ENCODE measurements around the gene MYH11.

MYH11 gene

DNA sequence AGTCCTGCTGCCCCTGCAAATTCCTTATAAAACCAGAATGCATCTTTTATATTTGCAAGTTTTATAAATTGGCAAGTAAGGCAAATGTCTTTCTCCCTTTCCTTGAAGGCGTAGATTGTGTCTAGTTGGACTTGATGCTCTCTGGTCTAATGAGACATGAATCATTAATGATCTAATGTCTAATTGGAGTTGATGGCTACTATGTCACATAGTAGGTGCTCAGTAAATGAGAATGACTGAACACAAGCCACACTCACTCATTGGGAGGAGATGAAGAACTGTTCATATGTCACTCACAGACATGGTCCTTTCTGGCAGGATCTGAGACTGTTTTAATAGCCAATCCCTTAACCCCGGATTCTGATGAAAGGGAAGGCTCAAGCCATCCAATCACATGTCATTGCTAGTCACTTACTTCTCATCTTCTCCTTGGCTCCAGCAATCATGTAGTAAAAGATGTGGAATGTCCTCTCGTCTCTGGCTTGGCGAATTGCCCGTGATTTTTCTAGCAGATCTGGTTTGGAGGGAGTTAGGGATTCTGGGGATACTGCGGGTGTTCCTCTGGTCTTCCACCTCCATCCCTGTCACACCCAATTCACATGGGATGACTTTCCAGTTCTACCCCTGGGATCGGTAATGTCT lies 81.0 kb downstream of the MYH11 start:
- H3K4me1 ChIP-seq (ENCODE audit: insufficient read depth, low read length), result no peaks in the 10 kb centered on the region
- WGBS, result 85% methylated on average over 7 of the region's 7 CpGs
- no peak overlapping the region for H3K9ac ChIP-seq (ENCODE audit: low read depth, low read length)
- H3K36me3 ChIP-seq (ENCODE audit: insufficient read depth, low read length), result no peaks in the 10 kb centered on the region
- H3K9me3 ChIP-seq (ENCODE audit: insufficient read depth, low read depth, low read length), result no peaks in the 10 kb centered on the region
- no peak overlapping the region for H3K4me3 ChIP-seq (ENCODE audit: low read length)
- H3K27me3 ChIP-seq (ENCODE audit: insufficient read depth, low read length), result 0 out of 2 replicates have a peak, but pooled peaks cover 6% of the 10 kb centered on the region
- H3K27ac ChIP-seq (ENCODE audit: low read depth, low read length), result no peak overlapping the region

DNA sequence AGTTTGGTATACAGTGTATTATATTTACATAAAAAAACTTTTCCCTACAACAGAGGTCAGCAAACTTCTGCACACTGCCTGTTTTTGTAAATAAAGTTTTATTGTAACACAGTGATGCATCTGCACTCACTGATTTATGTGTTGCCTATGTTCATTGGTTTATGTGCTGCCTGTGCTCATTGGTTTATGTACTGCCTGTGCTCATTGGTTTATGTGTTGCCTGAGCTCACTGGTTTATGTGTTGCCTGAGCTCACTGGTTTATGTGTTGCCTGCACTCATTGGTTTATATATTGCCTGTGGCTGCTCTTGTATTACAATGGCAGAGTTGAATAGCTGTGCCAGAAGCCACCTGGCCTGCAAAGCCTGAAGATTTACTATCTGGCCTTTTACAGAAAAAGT lies 81.6 kb downstream of the MYH11 start:
- no peaks in the 10 kb centered on the region for H3K36me3 ChIP-seq (ENCODE audit: insufficient read depth, low read length)
- H3K27me3 ChIP-seq (ENCODE audit: insufficient read depth, low read length), result 0 out of 2 replicates have a peak, but pooled peaks cover 6% of the 10 kb centered on the region
- H3K27ac ChIP-seq (ENCODE audit: low read depth, low read length), result no peak overlapping the region
- H3K9ac ChIP-seq (ENCODE audit: low read depth, low read length), result no peak overlapping the region
- H3K9me3 ChIP-seq (ENCODE audit: insufficient read depth, low read depth, low read length), result no peaks in the 10 kb centered on the region
- H3K4me1 ChIP-seq (ENCODE audit: insufficient read depth, low read length), result no peaks in the 10 kb centered on the region
- no peak overlapping the region for H3K4me3 ChIP-seq (ENCODE audit: low read length)

DNA sequence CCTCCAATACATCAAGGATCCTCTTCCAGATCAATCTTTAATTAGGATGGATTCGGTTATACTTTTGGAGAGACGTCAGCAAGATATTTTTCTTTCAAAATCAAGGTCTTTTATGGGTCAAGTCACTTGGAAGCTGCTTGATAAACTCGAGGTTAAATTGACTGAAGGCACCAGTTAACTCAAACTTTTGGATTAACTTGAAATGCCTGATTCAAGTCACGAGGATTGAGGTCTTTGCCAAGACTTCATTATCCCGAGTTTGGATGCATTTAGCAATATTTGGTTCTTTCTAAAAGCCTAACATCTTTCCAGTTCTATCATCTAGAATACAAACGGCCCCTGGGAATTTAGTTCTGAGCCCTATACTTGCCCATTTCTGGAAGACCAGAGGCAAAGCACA lies 82.9 kb downstream of the MYH11 start:
- Histone ChIP-seq H3K27me3 (ENCODE audit: insufficient read depth, low read length) (0 out of 2 replicates have a peak, but pooled peaks cover 6% of the 10 kb centered on the region), H3K36me3 (ENCODE audit: insufficient read depth, low read length) (no peaks in the 10 kb centered on the region), H3K4me1 (ENCODE audit: insufficient read depth, low read length) (no peaks in the 10 kb centered on the region), H3K27ac (ENCODE audit: low read depth, low read length) (no peak overlapping the region), H3K4me3 (ENCODE audit: low read length) (no peak overlapping the region), H3K9me3 (ENCODE audit: insufficient read depth, low read depth, low read length) (no peaks in the 10 kb centered on the region), H3K9ac (ENCODE audit: low read depth, low read length) (no peak overlapping the region)
- WGBS, result 84% methylated on average over 6 of the region's 6 CpGs

DNA sequence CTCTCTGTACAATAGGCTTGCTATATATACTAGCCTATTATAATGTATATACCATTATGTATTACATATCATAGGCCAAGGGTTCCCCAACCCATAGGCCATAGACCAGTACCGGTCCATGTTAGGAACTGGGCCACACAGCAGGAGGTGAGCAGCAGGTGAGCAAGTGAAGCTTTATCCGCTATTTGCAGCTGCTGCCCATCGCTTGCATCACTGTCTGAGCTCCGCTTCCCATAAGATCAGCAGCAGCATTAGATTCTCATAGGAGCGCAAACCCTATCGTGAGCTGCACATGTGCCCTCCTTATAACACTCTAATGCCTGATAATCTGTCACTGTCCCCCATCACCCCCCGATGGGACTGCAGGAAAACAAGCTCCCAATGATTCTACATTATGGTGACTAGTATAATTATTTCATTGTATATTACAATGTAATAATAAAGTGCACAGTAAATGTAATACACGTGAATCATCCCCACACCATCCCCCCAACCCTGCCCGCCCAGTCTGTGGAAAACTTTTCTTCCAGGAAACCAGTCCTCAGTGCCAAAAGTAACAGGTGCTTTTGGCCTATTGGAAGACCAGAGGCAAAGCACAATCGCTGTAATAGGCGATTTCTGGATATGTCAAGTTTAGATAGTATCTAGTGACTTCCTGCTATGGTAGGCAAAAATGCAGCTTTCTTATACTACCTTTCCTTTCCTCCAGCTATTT lies 84.1 kb downstream of the MYH11 start:
- H3K9ac ChIP-seq (ENCODE audit: low read depth, low read length), result no peak overlapping the region
- no peaks in the 10 kb centered on the region for H3K9me3 ChIP-seq (ENCODE audit: insufficient read depth, low read depth, low read length)
- no peaks in the 10 kb centered on the region for H3K4me1 ChIP-seq (ENCODE audit: insufficient read depth, low read length)
- no peaks in the 10 kb centered on the region for H3K27me3 ChIP-seq (ENCODE audit: insufficient read depth, low read length)
- H3K4me3 ChIP-seq (ENCODE audit: low read length), result no peak overlapping the region
- H3K36me3 ChIP-seq (ENCODE audit: insufficient read depth, low read length), result no peaks in the 10 kb centered on the region
- H3K27ac ChIP-seq (ENCODE audit: low read depth, low read length), result no peak overlapping the region
- 89% methylated on average over 10 of the region's 11 CpGs for WGBS

- no peaks in the 10 kb centered on the region for H3K36me3 ChIP-seq (ENCODE audit: insufficient read depth, low read length)
- no peak overlapping the region for H3K9ac ChIP-seq (ENCODE audit: low read depth, low read length)
- H3K9me3 ChIP-seq (ENCODE audit: insufficient read depth, low read depth, low read length), result no peaks in the 10 kb centered on the region
- H3K27ac ChIP-seq (ENCODE audit: low read depth, low read length), result no peak overlapping the region
- H3K27me3 ChIP-seq (ENCODE audit: insufficient read depth, low read length), result no peaks in the 10 kb centered on the region
- no peak overlapping the region for H3K4me3 ChIP-seq (ENCODE audit: low read length)
- H3K4me1 ChIP-seq (ENCODE audit: insufficient read depth, low read length), result no peaks in the 10 kb centered on the region
- WGBS, result 95% methylated on average over 7 of the region's 7 CpGs
Measured at GRCh38 chr16:15771694-15772093, 85.1 kb downstream of the MYH11 start.

GRCh38 chr16:15770512-15770911 lies 86.3 kb downstream of the MYH11 start:
- H3K27me3 ChIP-seq (ENCODE audit: insufficient read depth, low read length), result no peaks in the 10 kb centered on the region
- 89% methylated on average over 3 of the region's 3 CpGs for WGBS

GRCh38 chr16:15770107-15770506 lies 86.7 kb downstream of the MYH11 start:
- no peak overlapping the region for H3K4me3 ChIP-seq (ENCODE audit: low read length)
- no peaks in the 10 kb centered on the region for H3K36me3 ChIP-seq (ENCODE audit: insufficient read depth, low read length)
- no peak overlapping the region for H3K9ac ChIP-seq (ENCODE audit: low read depth, low read length)
- H3K4me1 ChIP-seq (ENCODE audit: insufficient read depth, low read length), result no peaks in the 10 kb centered on the region
- no peaks in the 10 kb centered on the region for H3K27me3 ChIP-seq (ENCODE audit: insufficient read depth, low read length)
- no peaks in the 10 kb centered on the region for H3K9me3 ChIP-seq (ENCODE audit: insufficient read depth, low read depth, low read length)
- H3K27ac ChIP-seq (ENCODE audit: low read depth, low read length), result no peak overlapping the region
- WGBS, result 83% methylated on average over 7 of the region's 7 CpGs

More at GRCh38 chr16:15770512-15770911, 86.3 kb downstream of the MYH11 start:
- Histone ChIP-seq H3K9me3 (ENCODE audit: insufficient read depth, low read depth, low read length) (no peaks in the 10 kb centered on the region), H3K27ac (ENCODE audit: low read depth, low read length) (no peak overlapping the region), H3K36me3 (ENCODE audit: insufficient read depth, low read length) (no peaks in the 10 kb centered on the region), H3K9ac (ENCODE audit: low read depth, low read length) (no peak overlapping the region), H3K4me1 (ENCODE audit: insufficient read depth, low read length) (no peaks in the 10 kb centered on the region), H3K4me3 (ENCODE audit: low read length) (no peak overlapping the region)

DNA sequence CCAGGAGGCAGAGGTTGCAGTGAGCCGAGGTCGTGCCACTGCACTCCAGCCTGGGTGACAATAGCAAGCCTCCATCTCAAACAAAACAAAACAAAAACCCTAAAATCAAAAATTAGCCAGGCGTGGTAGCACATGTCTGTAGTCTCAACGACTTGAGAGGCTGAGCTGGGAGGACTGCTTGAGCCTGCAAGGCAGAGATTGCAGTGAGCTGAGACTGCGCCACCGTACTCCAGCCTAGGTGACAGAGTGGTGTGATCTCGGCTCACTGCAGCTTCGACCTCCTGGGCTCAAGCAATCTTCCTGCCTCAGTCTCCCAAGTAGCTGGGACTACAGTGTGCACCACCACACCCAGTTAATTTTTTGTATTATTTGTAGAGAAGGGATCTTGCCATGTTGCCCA lies 87.6 kb downstream of the MYH11 start:
- Histone ChIP-seq H3K9ac (ENCODE audit: low read depth, low read length) (no peak overlapping the region), H3K36me3 (ENCODE audit: insufficient read depth, low read length) (no peaks in the 10 kb centered on the region), H3K27ac (ENCODE audit: low read depth, low read length) (no peak overlapping the region), H3K4me3 (ENCODE audit: low read length) (no peak overlapping the region), H3K27me3 (ENCODE audit: insufficient read depth, low read length) (no peaks in the 10 kb centered on the region), H3K9me3 (ENCODE audit: insufficient read depth, low read depth, low read length) (no peaks in the 10 kb centered on the region), H3K4me1 (ENCODE audit: insufficient read depth, low read length) (no peaks in the 10 kb centered on the region)
- 97% methylated on average over 8 of the region's 8 CpGs for WGBS

GRCh38 chr16:15768201-15768600 lies 88.6 kb downstream of the MYH11 start:
- Histone ChIP-seq H3K27ac (ENCODE audit: low read depth, low read length) (no peak overlapping the region), H3K4me3 (ENCODE audit: low read length) (no peak overlapping the region), H3K4me1 (ENCODE audit: insufficient read depth, low read length) (no peaks in the 10 kb centered on the region), H3K27me3 (ENCODE audit: insufficient read depth, low read length) (no peaks in the 10 kb centered on the region), H3K36me3 (ENCODE audit: insufficient read depth, low read length) (no peaks in the 10 kb centered on the region), H3K9ac (ENCODE audit: low read depth, low read length) (no peak overlapping the region), H3K9me3 (ENCODE audit: insufficient read depth, low read depth, low read length) (no peaks in the 10 kb centered on the region)
- WGBS, result 94% methylated on average over 4 of the region's 4 CpGs

DNA sequence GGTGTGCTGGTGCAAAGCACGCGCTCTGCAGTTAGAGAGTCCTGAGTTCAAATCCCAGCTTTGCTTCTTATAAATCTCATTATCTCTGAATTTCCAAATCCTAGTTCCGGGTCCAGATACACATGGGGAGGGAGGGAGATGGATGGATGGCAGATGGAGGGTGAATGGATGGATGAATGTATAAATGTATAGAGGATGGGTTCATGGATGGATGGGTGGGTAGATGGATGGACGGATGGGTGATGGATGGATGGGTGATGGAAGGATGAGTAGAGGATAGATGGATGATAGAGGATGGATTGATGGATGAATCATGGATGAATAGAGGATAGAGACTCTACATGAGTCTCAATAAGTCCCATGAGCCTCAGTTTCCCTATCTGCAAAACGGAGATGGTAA lies 89.9 kb downstream of the MYH11 start:
- WGBS, result 94% methylated on average over 5 of the region's 5 CpGs
- Histone ChIP-seq H3K27me3 (ENCODE audit: insufficient read depth, low read length) (no peaks in the 10 kb centered on the region), H3K9me3 (ENCODE audit: insufficient read depth, low read depth, low read length) (no peaks in the 10 kb centered on the region), H3K9ac (ENCODE audit: low read depth, low read length) (no peak overlapping the region), H3K36me3 (ENCODE audit: insufficient read depth, low read length) (no peaks in the 10 kb centered on the region), H3K27ac (ENCODE audit: low read depth, low read length) (no peak overlapping the region), H3K4me3 (ENCODE audit: low read length) (no peak overlapping the region), H3K4me1 (ENCODE audit: insufficient read depth, low read length) (no peaks in the 10 kb centered on the region)

- Histone ChIP-seq H3K4me3 (ENCODE audit: low read length) (no peak overlapping the region), H3K27ac (ENCODE audit: low read depth, low read length) (no peak overlapping the region), H3K27me3 (ENCODE audit: insufficient read depth, low read length) (no peaks in the 10 kb centered on the region), H3K9me3 (ENCODE audit: insufficient read depth, low read depth, low read length) (no peaks in the 10 kb centered on the region), H3K36me3 (ENCODE audit: insufficient read depth, low read length) (no peaks in the 10 kb centered on the region), H3K9ac (ENCODE audit: low read depth, low read length) (no peak overlapping the region), H3K4me1 (ENCODE audit: insufficient read depth, low read length) (peaks cover 5% of the 10 kb centered on the region; the same call in 1 of the 2 replicates)
- 45% methylated on average over 3 of the region's 3 CpGs for WGBS
Measured at GRCh38 chr16:15765880-15766279, 90.9 kb downstream of the MYH11 start.
